ENCODE results near the gene EPB41L2. TPM values are rescaled to one million over a fixed set of nuclear protein-coding genes. Genes with fewer than 3 reads are reported as not detected.

The EPB41L2 gene
- total RNA-seq, 6 experiments from 2014 or later = 15.3 to 38.5 (median 24.6) TPM

- Histone ChIP-seq H3K4me3 (no peak overlapping the region), H3K36me3 (no peaks in the 10 kb centered on the region), H3K27me3 (no peaks in the 10 kb centered on the region), H3K4me1 (no peaks in the 10 kb centered on the region), H3K27ac (no peak overlapping the region), H3K9me3 (no peaks in the 10 kb centered on the region)
- DNase-seq (no peak), ATAC-seq (no peak)
- intact Hi-C loops (cut with DNase I) = no loop called here
- no peak for TF ChIP-seq CTCF (IDR thresholded peaks at IDR 0.05)
- TF ChIP-seq POLR2A (IDR thresholded peaks at IDR 0.05) = no peak
- 94% methylated on average over 2 of the region's 2 CpGs for WGBS (ENCODE audit: insufficient coverage, low coverage, low lambda C conversion rate, missing lambda C conversion rate)
Observed at GRCh38 chr6:130932438-130932837, 130.6 kb downstream of the EPB41L2 start.

GRCh38 chr6:130931683-130932082 is 131.4 kb downstream of the EPB41L2 start:
- no peak overlapping the region for H3K4me3 ChIP-seq
- H3K36me3 ChIP-seq = no peaks in the 10 kb centered on the region
- H3K4me1 ChIP-seq = no peaks in the 10 kb centered on the region
- no peaks in the 10 kb centered on the region for H3K27me3 ChIP-seq
- intact Hi-C loops (cut with DNase I) = no loop called here
- peak in 3 of 4 donors; percentile 42 to 60 (median 49) for ATAC-seq
- H3K9me3 ChIP-seq = no peaks in the 10 kb centered on the region
- 74% methylated on average over 4 of the region's 4 CpGs for WGBS (ENCODE audit: insufficient coverage, low coverage, low lambda C conversion rate, missing lambda C conversion rate)
- TF ChIP-seq POLR2A (IDR thresholded peaks at IDR 0.05) (no peak), CTCF (IDR thresholded peaks at IDR 0.05) (no peak)
- no peak for DNase-seq
- no peak overlapping the region for H3K27ac ChIP-seq

DNA sequence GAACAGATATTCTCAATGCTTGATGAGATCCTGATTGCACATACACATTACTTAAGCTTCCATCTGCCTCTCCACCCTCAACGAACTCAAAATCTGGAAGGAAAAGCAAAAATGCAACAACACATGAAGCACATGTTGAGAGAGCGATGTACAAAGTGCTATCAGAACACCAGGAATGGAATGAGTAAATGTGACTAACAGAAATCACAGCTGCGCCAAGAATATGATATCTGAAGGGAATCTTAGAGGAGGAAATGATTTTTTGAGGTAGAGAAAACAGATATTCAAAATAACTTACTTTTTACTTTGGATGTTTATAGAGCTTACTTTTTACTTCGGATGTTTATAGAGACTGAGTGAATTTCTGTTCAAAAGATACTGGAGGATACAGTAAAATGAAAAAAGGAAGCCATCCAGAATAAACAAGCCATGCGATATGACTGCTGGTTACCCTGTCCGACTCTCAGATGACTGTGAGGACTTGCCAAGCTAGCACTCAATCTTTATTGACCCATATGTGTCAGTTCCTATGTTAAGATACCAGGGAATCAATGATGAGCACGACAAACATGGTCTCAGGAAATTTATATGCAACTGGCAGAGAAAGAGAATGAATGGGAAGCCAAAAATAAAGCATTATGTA is 133.9 kb downstream of the EPB41L2 start:
- Histone ChIP-seq H3K4me1 (no peaks in the 10 kb centered on the region), H3K27me3 (no peaks in the 10 kb centered on the region), H3K27ac (peak overlapping the region in 1 of 3 donors; percentile 7), H3K4me3 (no peak overlapping the region), H3K36me3 (no peaks in the 10 kb centered on the region), H3K9me3 (no peaks in the 10 kb centered on the region)
- no peak for DNase-seq
- peak in 3 of 4 donors; percentile 43 to 70 (median 60) for ATAC-seq
- 61% methylated on average over 7 of the region's 7 CpGs for WGBS (ENCODE audit: insufficient coverage, low coverage, low lambda C conversion rate, missing lambda C conversion rate)
- intact Hi-C loops (cut with DNase I) = no loop called here
- no peak for TF ChIP-seq POLR2A (IDR thresholded peaks at IDR 0.05)
- no peak for TF ChIP-seq CTCF (IDR thresholded peaks at IDR 0.05)

- H3K4me3 ChIP-seq = no peak overlapping the region
- DNase-seq (no peak), ATAC-seq (peak; percentile 38 to 69 (median 52))
- WGBS (ENCODE audit: insufficient coverage, low coverage, low lambda C conversion rate, missing lambda C conversion rate) = 63% methylated on average over 6 of the region's 6 CpGs
- H3K27ac ChIP-seq = peak overlapping the region in 1 of 3 donors; percentile 7
- H3K4me1 ChIP-seq = no peaks in the 10 kb centered on the region
- no peak for TF ChIP-seq CTCF (IDR thresholded peaks at IDR 0.05)
- no peak for TF ChIP-seq POLR2A (IDR thresholded peaks at IDR 0.05)
- H3K9me3 ChIP-seq = no peaks in the 10 kb centered on the region
- no peaks in the 10 kb centered on the region for H3K36me3 ChIP-seq
- intact Hi-C loops (cut with DNase I) = no loop called here
- no peaks in the 10 kb centered on the region for H3K27me3 ChIP-seq
Observed at GRCh38 chr6:130928158-130928912, 134.7 kb downstream of the EPB41L2 start.
